Activated CD4-positive, alpha-beta T cell treated with anti-CD3 and anti-CD28 coated beads, Interleukin-2, amount 50 U/mL, for 48 hours (primary cell): ENCODE data around the gene MYH15.
A peak's percentile ranks its signal among the peaks of the same experiment; 100 is the strongest.

Source experiments
- DNase-seq, 2 experiments: peaks; one replicate each; pipeline ENCODE4 v3.0.0-alpha.2; 2020

MYH15 gene

GRCh38 chr3:108469126-108469525 is 41.3 kb downstream of the MYH15 start:
- DNase-seq = no peak

- no peak for DNase-seq
These were observed 41.8 kb downstream of the MYH15 start for GRCh38 chr3:108468577-108468976.

GRCh38 chr3:108462899-108463298 is 47.5 kb downstream of the MYH15 start:
- DNase-seq = no peak

- DNase-seq = no peak
These were observed 48.7 kb downstream of the MYH15 start for GRCh38 chr3:108461661-108462111.

- no peak for DNase-seq
These were observed 51.2 kb downstream of the MYH15 start for GRCh38 chr3:108459225-108459624.

- DNase-seq = no peak
These were observed 55.1 kb downstream of the MYH15 start for GRCh38 chr3:108455212-108455705.

GRCh38 chr3:108453565-108453964 is 56.8 kb downstream of the MYH15 start:
- DNase-seq = no peak

GRCh38 chr3:108450444-108450843 is 60.0 kb downstream of the MYH15 start:
- DNase-seq = no peak

- DNase-seq = no peak
These were observed 61.8 kb downstream of the MYH15 start for GRCh38 chr3:108448593-108448992.

- no peak for DNase-seq
These were observed 63.1 kb downstream of the MYH15 start for GRCh38 chr3:108447096-108447847.

GRCh38 chr3:108442281-108442680 is 68.1 kb downstream of the MYH15 start:
- DNase-seq = no peak

GRCh38 chr3:108441518-108441917 is 68.9 kb downstream of the MYH15 start:
- no peak for DNase-seq

- no peak for DNase-seq
These were observed 69.3 kb downstream of the MYH15 start for GRCh38 chr3:108441071-108441507.

GRCh38 chr3:108438542-108438941 is 71.9 kb downstream of the MYH15 start:
- no peak for DNase-seq

GRCh38 chr3:108437439-108437838 is 73.0 kb downstream of the MYH15 start:
- DNase-seq = no peak

- no peak for DNase-seq
These were observed 76.5 kb downstream of the MYH15 start for GRCh38 chr3:108433928-108434327.

- DNase-seq = no peak
These were observed 78.0 kb downstream of the MYH15 start for GRCh38 chr3:108432431-108432830.

GRCh38 chr3:108430540-108430939 is 79.9 kb downstream of the MYH15 start:
- DNase-seq = no peak

- no peak for DNase-seq
These were observed 81.8 kb downstream of the MYH15 start for GRCh38 chr3:108428586-108428985.

- peak in 1 of 2 experiments; percentile 13 for DNase-seq
These were observed 89.5 kb downstream of the MYH15 start for GRCh38 chr3:108420926-108421325.

- DNase-seq = no peak
These were observed 94.1 kb downstream of the MYH15 start for GRCh38 chr3:108416111-108416869.

GRCh38 chr3:108415661-108416060 is 94.7 kb downstream of the MYH15 start:
- DNase-seq = no peak

GRCh38 chr3:108414007-108414406 is 96.4 kb downstream of the MYH15 start:
- DNase-seq = no peak
